Measurements from ENCODE around the gene POU6F2.

DNA sequence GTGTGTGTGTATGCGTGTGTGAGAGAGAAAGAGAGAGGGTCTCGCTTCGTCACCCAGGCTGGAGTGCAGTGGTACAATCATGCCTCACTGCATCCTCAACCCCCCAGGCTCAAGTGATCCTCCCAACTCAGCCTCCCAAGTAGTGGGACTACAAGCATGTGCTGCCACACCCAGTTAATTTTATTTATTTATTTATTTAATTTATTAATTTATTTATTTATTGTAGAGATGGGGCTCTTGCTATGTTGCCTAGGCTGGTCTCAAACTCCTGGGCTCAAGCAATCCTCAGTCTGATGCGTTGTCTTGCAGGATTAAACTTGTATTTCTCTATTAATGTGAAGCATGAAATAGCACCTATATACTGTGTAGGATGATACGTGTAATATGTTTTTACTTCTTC lies 21.8 kb upstream of the POU6F2 start:
- TF ChIP-seq EP300 (IDR thresholded peaks at IDR 0.05) (no peak), POLR2A (IDR thresholded peaks at IDR 0.05) (no peak)
